HS-27A (cell line): Measurements from ENCODE around the gene MT1F.
"Not testable (repeated sequence)": the region's sequence is repeated elsewhere in the genome, so short reads cannot be mapped to it uniquely, and the experiment has no call there.

Experiments used
- DNase-seq: peaks from one replicate; pipeline ENCODE4 v3.0.0-alpha.2; 2012; ENCODE audit warnings: low read depth, missing footprints

The MT1F gene

GRCh38 chr16:56672761-56673536 is 15.2 kb downstream of the MT1F start:
- DNase-seq = no peak

- no peak for DNase-seq
Observed at GRCh38 chr16:56673921-56674320, 16.2 kb downstream of the MT1F start.

GRCh38 chr16:56674570-56674969 is 16.8 kb downstream of the MT1F start:
- DNase-seq = not testable (repeated sequence)

GRCh38 chr16:56675685-56676210 is 18.0 kb downstream of the MT1F start:
- no peak for DNase-seq

GRCh38 chr16:56677474-56677873 is 19.7 kb downstream of the MT1F start:
- no peak for DNase-seq

GRCh38 chr16:56679078-56679730 is 21.4 kb downstream of the MT1F start:
- no peak for DNase-seq

GRCh38 chr16:56679818-56680217 is 22.1 kb downstream of the MT1F start:
- no peak for DNase-seq

- peak; percentile 62 for DNase-seq
Observed at GRCh38 chr16:56681939-56682702, 24.4 kb downstream of the MT1F start, which contains the start of gene MT1X. MT1X (plus strand) TSS chr16:56682470; CDS start chr16:56682541, 71 bp downstream.

- DNase-seq = no peak
Observed at GRCh38 chr16:56682703-56683397, 25.1 kb downstream of the MT1F start.

- DNase-seq = no peak
Observed at GRCh38 chr16:56683424-56684172, 25.8 kb downstream of the MT1F start.

GRCh38 chr16:56684256-56684925 is 26.6 kb downstream of the MT1F start:
- DNase-seq = no peak

GRCh38 chr16:56684926-56685590 is 27.3 kb downstream of the MT1F start:
- no peak for DNase-seq

- no peak for DNase-seq
Observed at GRCh38 chr16:56686758-56687157, 29.0 kb downstream of the MT1F start.

- no peak for DNase-seq
Observed at GRCh38 chr16:56688762-56689161, 31.0 kb downstream of the MT1F start.

- no peak for DNase-seq
Observed at GRCh38 chr16:56689171-56689570, 31.4 kb downstream of the MT1F start.

- DNase-seq = no peak
Observed at GRCh38 chr16:56690420-56691122, 32.8 kb downstream of the MT1F start.

- DNase-seq = peak; percentile 29
Observed at GRCh38 chr16:56691885-56692284, 34.1 kb downstream of the MT1F start.

- DNase-seq = no peak
Observed at GRCh38 chr16:56695246-56695645, 37.5 kb downstream of the MT1F start.

- DNase-seq = no peak
Observed at GRCh38 chr16:56697456-56698155, 39.8 kb downstream of the MT1F start.
